HL-60 (cell line): ENCODE results near the gene CUL2.
A peak's percentile ranks its signal among the peaks of the same experiment; 100 is the strongest.

Experiments
- DNase-seq, 2 experiments: peaks; one replicate each; pipeline ENCODE4 v3.0.0-alpha.2; 2010 to 2020; ENCODE audit warnings: low read depth in 1 of 2, low spot score in 1 of 2
- H3K27ac ChIP-seq: fragments of 250-450 bp; sonication (Bioruptor Pico); replicated peaks from 2 replicates; pipeline ENCODE4 v1.5.1; 2020; ENCODE audit warnings: mild to moderate bottlenecking, moderate library complexity
- H3K27me3 ChIP-seq: fragments of 250-450 bp; sonication (Bioruptor Pico); 2 replicates; pipeline ENCODE4 v1.5.1; 2021; ENCODE audit warnings: mild to moderate bottlenecking, moderate library complexity; ENCODE audit not compliant: insufficient read depth, poor library complexity, severe bottlenecking
- H3K4me3 ChIP-seq: replicated peaks from 2 replicates; pipeline ENCODE4 v1.5.1; 2011; ENCODE audit warnings: mild to moderate bottlenecking, control low read depth, low read length; ENCODE audit not compliant: insufficient read depth
- GABPA ChIP-seq: IDR thresholded peaks from 2 replicates; pipeline ENCODE4 v1.6.1; 2012; ENCODE audit warnings: low read depth
- POLR2AphosphoS5 ChIP-seq: IDR thresholded peaks from 2 replicates; pipeline ENCODE4 v1.6.1; 2012; ENCODE audit warnings: low read depth
- SPI1 ChIP-seq: IDR thresholded peaks from 2 replicates; pipeline ENCODE4 v1.6.1; 2012; ENCODE audit warnings: low read depth, mild to moderate bottlenecking, borderline replicate concordance
- long read RNA-seq: library from polyadenylated mRNA; unstranded; transcript quantifications from one replicate; pipeline ENCODE4 v2.0.0, GENCODE V29; 2020
- TF ChIP-seq, protein P1 (sequence below): IDR thresholded peaks from one replicate; pipeline ENCODE4 v1.5.1; 2011; ENCODE audit warnings: low read length, control low read depth, inconsistent platforms; ENCODE audit not compliant: insufficient read depth
- TF ChIP-seq, protein P2 (sequence below): IDR thresholded peaks from 2 replicates; pipeline ENCODE4 v1.6.1; 2012; ENCODE audit warnings: low read depth; ENCODE audit not compliant: insufficient replicate concordance

Gene CUL2
- long read RNA-seq, full-length matches to known transcripts = 230 of 273 reads
- long read RNA-seq, partial matches to known transcripts = 22 of 273 reads
- long read RNA-seq, other reads (novel, unspliced or antisense) = 21 of 273 reads

DNA sequence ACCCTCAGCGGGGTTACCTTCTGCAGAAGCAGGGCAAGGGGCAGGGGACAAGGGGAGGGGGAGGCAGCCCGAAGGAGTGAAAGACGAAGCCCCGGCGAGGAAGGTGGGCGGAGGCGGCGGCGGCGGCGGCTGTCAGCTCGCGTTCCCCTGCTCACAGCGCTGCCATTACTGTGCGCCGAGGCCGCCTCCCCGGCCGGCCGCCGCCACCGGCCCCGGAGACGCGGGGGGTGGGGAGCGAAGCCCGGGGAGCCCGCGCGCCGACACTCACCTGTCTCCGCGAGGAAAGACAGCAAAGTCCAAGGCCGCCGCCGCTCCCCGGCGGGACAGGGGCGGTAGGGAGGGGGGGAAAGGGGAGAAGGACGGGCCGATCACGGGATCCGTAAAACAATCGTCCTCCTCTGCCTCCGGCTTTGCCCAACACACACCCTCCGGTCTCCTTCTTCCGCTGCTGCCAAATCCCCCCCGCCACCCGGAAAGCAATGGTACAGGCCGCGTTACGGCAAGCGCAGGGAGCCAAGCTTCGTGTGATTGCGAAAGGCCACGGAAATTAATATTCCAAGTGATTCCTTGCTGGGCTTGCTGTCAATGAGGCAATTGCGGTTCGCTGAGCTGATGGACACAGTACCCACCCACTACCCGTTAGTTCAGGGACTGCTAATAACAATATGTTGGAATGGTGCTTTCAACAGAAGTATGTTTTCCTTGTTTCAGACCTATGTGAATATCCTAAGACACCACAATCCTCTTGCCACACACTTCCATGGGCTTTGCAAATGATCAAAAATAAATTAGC, at the start of gene CUL2:
Gene CUL2, minus strand, starts transcription at position 180 of the 793 bp plus-strand sequence. CDS start 19,024 bp downstream, outside the sequence.
- DNase-seq = peak; percentile 92 to 94
- TF ChIP-seq, protein P1, sequence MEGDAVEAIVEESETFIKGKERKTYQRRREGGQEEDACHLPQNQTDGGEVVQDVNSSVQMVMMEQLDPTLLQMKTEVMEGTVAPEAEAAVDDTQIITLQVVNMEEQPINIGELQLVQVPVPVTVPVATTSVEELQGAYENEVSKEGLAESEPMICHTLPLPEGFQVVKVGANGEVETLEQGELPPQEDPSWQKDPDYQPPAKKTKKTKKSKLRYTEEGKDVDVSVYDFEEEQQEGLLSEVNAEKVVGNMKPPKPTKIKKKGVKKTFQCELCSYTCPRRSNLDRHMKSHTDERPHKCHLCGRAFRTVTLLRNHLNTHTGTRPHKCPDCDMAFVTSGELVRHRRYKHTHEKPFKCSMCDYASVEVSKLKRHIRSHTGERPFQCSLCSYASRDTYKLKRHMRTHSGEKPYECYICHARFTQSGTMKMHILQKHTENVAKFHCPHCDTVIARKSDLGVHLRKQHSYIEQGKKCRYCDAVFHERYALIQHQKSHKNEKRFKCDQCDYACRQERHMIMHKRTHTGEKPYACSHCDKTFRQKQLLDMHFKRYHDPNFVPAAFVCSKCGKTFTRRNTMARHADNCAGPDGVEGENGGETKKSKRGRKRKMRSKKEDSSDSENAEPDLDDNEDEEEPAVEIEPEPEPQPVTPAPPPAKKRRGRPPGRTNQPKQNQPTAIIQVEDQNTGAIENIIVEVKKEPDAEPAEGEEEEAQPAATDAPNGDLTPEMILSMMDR = no peak
- TF ChIP-seq POLR2AphosphoS5 = peak; percentile 69
- no peak for TF ChIP-seq SPI1
- TF ChIP-seq GABPA = no peak
- H3K4me3 ChIP-seq = peak within 1 kb of the TSS; percentile 97
- H3K27ac ChIP-seq = peak within 1 kb of the TSS; percentile 98
- no peaks in the 10 kb centered on the region for H3K27me3 ChIP-seq

DNA sequence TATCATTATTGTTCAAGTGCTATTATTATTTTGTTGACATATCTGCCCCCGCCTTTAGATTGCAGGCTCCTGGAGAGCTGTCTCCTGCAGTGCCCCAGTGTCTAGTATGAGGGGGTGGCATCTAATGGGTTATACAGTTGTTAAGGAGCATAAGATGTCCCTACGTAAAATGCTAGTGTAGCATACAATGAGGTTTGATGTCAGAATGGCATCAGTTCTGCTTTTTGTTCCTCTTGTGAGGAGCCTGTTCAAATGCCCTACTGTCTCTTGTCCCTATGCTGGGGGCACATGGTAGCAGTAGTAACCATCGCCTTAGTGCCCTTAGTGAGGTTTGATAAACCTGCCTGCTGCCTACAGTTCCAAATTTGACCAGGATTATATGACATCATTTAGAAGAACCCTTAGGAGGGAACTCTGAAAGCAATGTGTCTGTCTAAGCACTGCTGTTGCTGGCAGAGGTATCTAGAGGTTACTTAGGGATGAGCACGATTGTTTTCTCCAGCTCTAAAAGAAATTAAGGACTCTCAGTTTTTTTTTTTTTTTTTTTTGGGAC, 46.2 kb upstream of the CUL2 start:
- H3K27me3 ChIP-seq = no peaks in the 10 kb centered on the region
- peak overlapping the region; percentile 59 for H3K27ac ChIP-seq
- TF ChIP-seq, protein P1 = no peak
- peak; percentile 78 for TF ChIP-seq SPI1
- no peak for TF ChIP-seq GABPA
- TF ChIP-seq, protein P2, sequence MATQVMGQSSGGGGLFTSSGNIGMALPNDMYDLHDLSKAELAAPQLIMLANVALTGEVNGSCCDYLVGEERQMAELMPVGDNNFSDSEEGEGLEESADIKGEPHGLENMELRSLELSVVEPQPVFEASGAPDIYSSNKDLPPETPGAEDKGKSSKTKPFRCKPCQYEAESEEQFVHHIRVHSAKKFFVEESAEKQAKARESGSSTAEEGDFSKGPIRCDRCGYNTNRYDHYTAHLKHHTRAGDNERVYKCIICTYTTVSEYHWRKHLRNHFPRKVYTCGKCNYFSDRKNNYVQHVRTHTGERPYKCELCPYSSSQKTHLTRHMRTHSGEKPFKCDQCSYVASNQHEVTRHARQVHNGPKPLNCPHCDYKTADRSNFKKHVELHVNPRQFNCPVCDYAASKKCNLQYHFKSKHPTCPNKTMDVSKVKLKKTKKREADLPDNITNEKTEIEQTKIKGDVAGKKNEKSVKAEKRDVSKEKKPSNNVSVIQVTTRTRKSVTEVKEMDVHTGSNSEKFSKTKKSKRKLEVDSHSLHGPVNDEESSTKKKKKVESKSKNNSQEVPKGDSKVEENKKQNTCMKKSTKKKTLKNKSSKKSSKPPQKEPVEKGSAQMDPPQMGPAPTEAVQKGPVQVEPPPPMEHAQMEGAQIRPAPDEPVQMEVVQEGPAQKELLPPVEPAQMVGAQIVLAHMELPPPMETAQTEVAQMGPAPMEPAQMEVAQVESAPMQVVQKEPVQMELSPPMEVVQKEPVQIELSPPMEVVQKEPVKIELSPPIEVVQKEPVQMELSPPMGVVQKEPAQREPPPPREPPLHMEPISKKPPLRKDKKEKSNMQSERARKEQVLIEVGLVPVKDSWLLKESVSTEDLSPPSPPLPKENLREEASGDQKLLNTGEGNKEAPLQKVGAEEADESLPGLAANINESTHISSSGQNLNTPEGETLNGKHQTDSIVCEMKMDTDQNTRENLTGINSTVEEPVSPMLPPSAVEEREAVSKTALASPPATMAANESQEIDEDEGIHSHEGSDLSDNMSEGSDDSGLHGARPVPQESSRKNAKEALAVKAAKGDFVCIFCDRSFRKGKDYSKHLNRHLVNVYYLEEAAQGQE = no peak
- TF ChIP-seq POLR2AphosphoS5 = no peak
- DNase-seq = peak in 1 of 2 experiments; percentile 26
- no peak overlapping the region for H3K4me3 ChIP-seq

DNA sequence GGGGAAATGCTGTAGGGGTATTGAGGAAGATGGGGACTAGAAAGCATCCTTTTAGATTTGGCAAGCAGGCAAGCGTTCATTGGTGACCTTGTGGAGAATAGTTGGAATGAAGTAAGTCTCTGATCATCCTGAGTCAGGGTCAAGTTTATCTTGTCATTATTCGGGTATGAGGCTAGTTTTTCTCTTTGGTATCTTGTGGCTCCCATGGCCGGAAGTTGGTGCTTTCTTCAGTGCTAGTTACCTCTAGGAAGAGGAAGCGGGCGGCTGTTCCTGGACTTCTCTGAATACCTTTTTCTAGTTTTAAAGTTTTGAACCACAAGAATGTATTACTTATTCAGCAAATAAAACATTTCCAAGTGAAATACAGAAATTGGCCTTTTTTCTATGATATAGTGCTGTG, 45.7 kb upstream of the CUL2 start:
- TF ChIP-seq, protein P2 = no peak
- TF ChIP-seq GABPA (no peak), SPI1 (peak; percentile 54), POLR2AphosphoS5 (no peak)
- TF ChIP-seq, protein P1 = no peak
- H3K27me3 ChIP-seq = no peaks in the 10 kb centered on the region
- DNase-seq = peak in 1 of 2 experiments; percentile 62
- peak overlapping the region; percentile 59 for H3K27ac ChIP-seq
- no peak overlapping the region for H3K4me3 ChIP-seq
